NCI-H1436 (cell line): ENCODE data around the gene GNPDA1.

Experiments
- DNase-seq: peaks from one replicate; lab custom pipeline; 2025; lab: John Stamatoyannopoulos, UW

Gene GNPDA1

GRCh38 chr5:142023836-142024235 is 11.0 kb upstream of the GNPDA1 start:
- no peak for DNase-seq

DNA sequence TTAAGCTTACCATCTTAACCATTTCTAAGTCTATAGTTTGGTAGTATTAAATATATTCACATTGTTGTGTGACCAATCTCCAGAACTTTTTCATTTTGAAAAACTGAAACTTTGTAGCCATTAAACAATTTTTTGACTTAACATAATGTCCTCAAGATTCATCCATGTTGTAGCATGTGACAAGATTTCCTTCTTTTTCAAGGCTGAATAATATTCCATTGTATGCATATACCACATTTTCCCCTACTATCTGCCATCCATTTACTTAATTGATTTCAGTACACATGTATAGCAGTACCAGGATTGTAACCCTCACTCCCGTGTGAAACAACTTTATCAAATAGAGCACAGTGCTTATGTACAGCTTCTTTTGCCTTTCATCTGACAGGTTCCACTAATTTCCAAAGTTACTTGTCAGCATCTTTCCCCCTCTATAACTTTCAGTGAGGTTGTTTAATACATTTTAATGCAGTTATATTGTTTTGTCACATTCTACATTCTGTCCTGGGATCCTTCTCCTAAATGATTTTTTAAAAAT is 7.4 kb upstream of the GNPDA1 start:
- DNase-seq = no peak

DNA sequence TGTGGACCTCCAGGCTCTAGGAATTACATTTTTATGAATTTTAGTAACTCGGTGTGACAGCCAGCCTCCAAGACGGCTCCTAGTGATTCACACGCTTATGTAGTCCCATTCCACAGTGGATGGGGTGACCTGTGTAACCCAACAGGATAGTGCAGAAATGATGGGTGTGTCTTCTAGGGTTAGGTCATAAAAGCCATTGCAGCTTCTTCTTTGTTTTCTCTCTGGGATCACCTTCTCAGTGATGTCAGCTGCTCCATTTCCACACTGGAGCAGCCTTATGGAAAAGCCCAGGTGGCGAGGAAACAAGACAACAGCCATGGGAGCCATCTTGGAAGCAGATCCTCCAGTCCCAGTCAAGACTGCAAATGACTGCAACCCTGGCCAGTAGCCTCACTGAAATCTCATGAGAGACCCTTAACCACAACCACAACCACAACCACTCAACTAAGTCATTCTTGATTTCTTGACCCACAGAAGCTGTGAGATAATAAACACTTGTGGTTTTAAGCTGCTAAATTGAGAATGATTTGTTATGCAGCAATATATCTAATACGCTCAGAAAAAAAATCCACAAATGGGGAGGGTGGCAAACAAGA is 5.1 kb upstream of the GNPDA1 start:
- DNase-seq = no peak

GRCh38 chr5:142016556-142016955 is 3.7 kb upstream of the GNPDA1 start:
- DNase-seq = no peak

GRCh38 chr5:142015781-142016533 is 3.1 kb upstream of the GNPDA1 start:
- no peak for DNase-seq

- DNase-seq = peak; percentile 57
Measured at GRCh38 chr5:142014911-142015584, 2.2 kb upstream of the GNPDA1 start.

GRCh38 chr5:142013734-142014521 is 1.1 kb upstream of the GNPDA1 start:
- no peak for DNase-seq

- no peak for DNase-seq
Measured at GRCh38 chr5:142012186-142012785, 541 bp downstream of the GNPDA1 start.

DNA sequence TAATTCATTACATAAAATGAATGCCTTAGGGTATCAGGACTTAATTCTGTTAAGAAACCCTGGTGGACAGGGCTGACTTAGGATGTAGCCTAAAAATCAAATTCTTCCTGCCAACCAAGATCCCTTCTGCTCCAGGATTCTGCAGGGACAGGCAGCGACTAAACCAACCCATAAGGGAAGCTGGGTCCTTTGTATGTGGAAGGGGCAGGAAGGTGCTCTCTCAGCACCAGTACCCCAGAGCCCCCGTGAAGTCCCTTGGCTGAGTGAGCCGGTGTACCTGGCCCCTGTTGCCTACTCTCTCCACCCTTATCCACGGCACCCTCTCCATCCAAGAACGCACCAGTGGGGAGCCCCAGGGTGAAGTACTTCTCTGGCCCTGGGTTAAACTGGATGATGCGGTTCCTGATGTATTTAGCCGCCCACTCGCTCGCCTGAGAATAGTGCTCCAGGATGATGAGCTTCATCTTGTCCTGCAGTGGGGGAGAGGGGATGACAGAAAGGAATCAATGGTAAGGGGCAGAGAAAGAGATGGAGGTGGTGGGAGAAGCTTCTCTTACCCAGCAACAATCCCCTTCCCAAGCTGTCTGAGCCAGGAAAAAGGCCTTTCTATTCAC is 1.1 kb downstream of the GNPDA1 start:
- no peak for DNase-seq

- DNase-seq = no peak
Measured at GRCh38 chr5:142009886-142010285, 2.9 kb downstream of the GNPDA1 start.

- DNase-seq = no peak
Measured at GRCh38 chr5:142008813-142009212, 4.0 kb downstream of the GNPDA1 start.

GRCh38 chr5:142007237-142007544 is 5.6 kb downstream of the GNPDA1 start:
- DNase-seq = no peak

DNA sequence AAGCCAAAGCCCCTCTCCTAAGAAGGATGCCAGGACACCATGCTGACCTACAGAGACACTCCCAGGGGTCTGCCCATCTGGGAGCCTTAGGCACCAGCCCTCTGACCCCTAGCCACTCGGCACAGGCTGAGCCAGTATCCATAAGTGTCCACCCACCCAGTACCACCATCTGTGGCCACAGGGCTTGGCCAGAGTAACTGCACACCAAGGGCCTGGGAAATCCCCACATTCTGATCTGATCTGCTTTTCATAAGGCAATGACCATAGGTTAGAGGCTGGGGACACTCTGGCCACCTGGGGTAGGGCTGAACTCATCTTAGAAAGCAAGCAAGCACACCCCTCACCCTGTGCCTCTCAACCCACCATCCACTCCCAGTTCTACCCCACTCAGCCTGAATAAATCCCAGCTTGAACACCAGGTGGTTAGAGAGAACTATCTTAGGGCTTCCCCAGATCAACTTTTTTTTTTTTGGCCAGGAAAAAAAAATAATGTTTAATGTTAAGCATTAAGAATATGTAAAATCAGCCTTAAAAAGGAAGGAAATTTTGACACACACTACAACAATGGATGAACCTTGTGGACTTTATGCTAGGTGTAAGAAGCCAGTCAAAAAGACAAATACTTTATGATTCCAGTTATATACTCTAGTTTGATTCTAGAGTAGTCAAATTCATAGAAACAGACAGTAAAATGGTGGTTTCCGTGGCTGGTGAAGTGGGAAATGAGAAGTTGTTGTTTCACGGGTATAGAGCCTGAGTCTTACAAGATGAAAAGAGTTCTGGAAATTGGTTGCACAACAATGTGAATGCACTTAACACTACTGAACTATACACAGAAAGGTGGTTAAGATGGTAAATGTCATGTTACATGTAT is 6.2 kb downstream of the GNPDA1 start:
- DNase-seq = no peak

GRCh38 chr5:142003266-142003800 is 9.5 kb downstream of the GNPDA1 start:
- DNase-seq = no peak

DNA sequence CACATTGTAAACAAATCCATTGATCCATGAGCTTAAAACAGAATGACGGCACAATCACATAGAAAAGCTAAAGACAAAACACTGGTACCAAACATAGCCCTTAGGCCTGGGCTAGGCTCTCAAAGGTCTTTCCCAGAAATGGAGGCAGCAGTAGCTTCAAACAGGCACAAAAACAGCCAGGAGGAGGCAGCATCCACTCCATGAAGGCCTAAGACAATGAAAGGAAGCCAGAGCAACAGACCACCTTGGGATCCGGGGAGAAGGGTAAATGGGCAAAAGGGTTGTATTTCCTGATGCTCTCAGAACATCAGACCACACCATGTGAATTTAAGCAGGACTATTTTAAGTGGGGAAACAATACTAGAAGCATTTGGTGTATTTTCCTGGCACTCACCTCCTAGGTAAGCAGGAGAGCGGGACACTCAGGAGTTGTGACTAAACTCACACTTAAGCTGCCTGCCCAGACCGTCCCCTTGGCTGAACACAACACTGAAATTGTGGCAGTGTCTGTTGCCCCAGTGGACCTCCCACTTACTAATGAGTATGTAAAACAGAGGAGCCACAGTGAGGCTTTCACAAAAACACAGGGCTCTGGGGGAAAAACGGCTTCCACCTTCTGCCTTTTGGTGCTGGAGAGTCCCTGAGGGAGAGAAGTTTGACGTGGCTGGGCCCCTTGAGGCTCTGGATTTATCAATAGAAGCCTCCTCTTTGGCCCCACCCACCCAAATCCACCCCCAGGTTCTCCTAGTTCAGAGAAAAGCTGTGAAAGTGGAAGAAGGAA is 11.9 kb downstream of the GNPDA1 start:
- DNase-seq = peak; percentile 25

GRCh38 chr5:142000173-142000572 is 12.7 kb downstream of the GNPDA1 start:
- no peak for DNase-seq

- no peak for DNase-seq
Measured at GRCh38 chr5:141997358-141997960, 15.4 kb downstream of the GNPDA1 start.

DNA sequence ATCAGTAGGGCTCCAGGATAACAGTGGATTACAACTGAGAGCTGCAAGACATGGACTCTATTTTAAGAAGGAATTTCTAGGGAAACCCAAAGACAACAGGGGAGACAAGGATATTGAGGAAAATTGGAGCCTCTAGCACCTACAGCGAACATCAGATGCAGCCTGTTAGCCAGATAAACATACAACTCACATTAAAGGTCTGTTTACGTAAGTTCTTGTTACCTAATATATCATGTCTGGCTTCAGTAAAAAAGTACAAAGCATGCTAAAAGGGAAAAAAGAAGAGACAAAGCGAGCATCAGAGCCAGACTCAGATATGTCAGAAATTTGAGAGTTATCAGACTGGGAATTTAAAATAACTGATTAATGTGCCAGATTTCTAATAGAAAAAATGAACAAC is 17.2 kb downstream of the GNPDA1 start:
- DNase-seq = no peak

DNA sequence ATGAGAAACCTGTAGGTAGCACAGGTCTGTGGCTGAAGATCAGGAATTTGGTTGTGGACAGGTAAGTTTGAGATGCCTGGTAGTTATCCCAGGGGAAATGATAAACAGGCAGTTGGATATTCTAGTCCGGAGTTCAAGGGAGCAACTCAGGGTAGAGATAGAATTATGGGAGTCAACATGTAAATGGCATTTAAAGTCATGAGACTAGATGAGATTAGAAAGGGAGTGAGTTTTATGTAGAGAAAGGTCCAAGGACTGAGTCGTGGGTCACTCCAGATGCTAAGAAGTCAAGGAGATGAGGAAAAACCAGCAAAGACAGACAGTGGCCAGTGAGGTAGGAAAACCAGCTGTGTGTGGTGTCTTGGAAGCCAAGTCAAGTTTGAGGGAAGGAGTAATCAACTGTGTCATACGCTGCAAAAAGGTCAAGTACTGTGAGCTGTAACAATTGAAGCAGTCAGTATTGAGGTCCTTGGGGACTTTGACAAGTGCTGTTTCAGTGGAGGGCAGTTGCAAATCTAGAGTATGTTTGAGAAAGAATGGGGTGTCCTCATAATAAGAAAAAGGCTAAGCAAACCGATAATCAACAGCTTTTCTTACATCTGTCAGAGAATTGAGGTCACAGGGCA is 18.2 kb downstream of the GNPDA1 start:
- DNase-seq = no peak
